Measurements from ENCODE around the gene NBPF4. TPM values are rescaled to one million over a fixed set of nuclear protein-coding genes. Genes with fewer than 3 reads are reported as not detected.

NBPF4 gene
- total RNA-seq, 1 experiment from 2014 or later = not detected

- no peak for TF ChIP-seq HMGXB4 (CRISPR knock-in tag; IDR thresholded peaks at IDR 0.05)
- TF ChIP-seq NR3C1 (CRISPR knock-in tag; conservative IDR thresholded peaks at IDR 0.05; ENCODE audit: low read depth) = no peak
- TF ChIP-seq ZNF281 (CRISPR knock-in tag; IDR thresholded peaks at IDR 0.05) = no peak
- no peak for TF ChIP-seq ZNF423 (CRISPR knock-in tag; IDR thresholded peaks at IDR 0.05)
- no peak for TF ChIP-seq NFE2L1 (CRISPR knock-in tag; IDR thresholded peaks at IDR 0.05)
- TF ChIP-seq ZNF232 (CRISPR knock-in tag; IDR thresholded peaks at IDR 0.05) = no peak
- no peak for TF ChIP-seq ZSCAN18 (CRISPR knock-in tag; IDR thresholded peaks at IDR 0.05)
- TF ChIP-seq PRDM15 (CRISPR knock-in tag; IDR thresholded peaks at IDR 0.05) = no peak
- no peak for TF ChIP-seq NR1H2 (CRISPR knock-in tag; IDR thresholded peaks at IDR 0.05)
- TF ChIP-seq E2F1 (CRISPR knock-in tag; IDR thresholded peaks at IDR 0.05) = no peak
- TF ChIP-seq TP53 (CRISPR knock-in tag; IDR thresholded peaks at IDR 0.05) = no peak
- no peak for TF ChIP-seq CTCF (IDR thresholded peaks at IDR 0.05)
- no peak for TF ChIP-seq MLX (CRISPR knock-in tag; IDR thresholded peaks at IDR 0.05)
- no peak for TF ChIP-seq ATF2 (CRISPR knock-in tag; IDR thresholded peaks at IDR 0.05; ENCODE audit: borderline replicate concordance, low read depth)
Measured at GRCh38 chr1:108179018-108179417, 64.9 kb downstream of the NBPF4 start (continued).

Other genes with a start within 250 kb of the NBPF4 start
- 34.9 to 39.1 TPM (median 35.9 TPM) in 3 replicates for gene SLC25A24, start 43.7 kb downstream of the NBPF4 start, total RNA-seq (2021)
- gene NBPF6, start 206.3 kb upstream of the NBPF4 start, total RNA-seq (2021) = not detected in 3 replicates